Measurements from ENCODE around the gene MPRIP. TPM values are rescaled to one million over a fixed set of nuclear protein-coding genes. Genes with fewer than 3 reads are reported as not detected.

The MPRIP gene
- total RNA-seq, 1 donor from 2014 or later = 224 TPM

- DNase-seq (ENCODE audit: low spot score in 2 of 2, unreplicated experiment in 2 of 2) = peak in 1 of 2 experiments; percentile 63
- Mint-ChIP-seq H3K27me3 (ENCODE audit: low read depth) (no peaks in the 10 kb centered on the region), H3K9me3 (no peaks in the 10 kb centered on the region), H3K36me3 (peaks cover 12% of the 10 kb centered on the region), H3K4me3 (no peak overlapping the region), H3K4me1 (no peaks in the 10 kb centered on the region), H3K27ac (peak overlapping the region; percentile 37)
- peak; percentile 69 for TF ChIP-seq CTCF (IDR thresholded peaks at IDR 0.05; ENCODE audit: unreplicated experiment)
These were observed 99.7 kb downstream of the MPRIP start for GRCh38 chr17:17141860-17142552.

- no peak for DNase-seq (ENCODE audit: low spot score in 2 of 2, unreplicated experiment in 2 of 2)
- no peak for TF ChIP-seq CTCF (IDR thresholded peaks at IDR 0.05; ENCODE audit: unreplicated experiment)
- H3K9me3 Mint-ChIP-seq = no peaks in the 10 kb centered on the region
- H3K36me3 Mint-ChIP-seq = peaks cover 15% of the 10 kb centered on the region
- H3K27me3 Mint-ChIP-seq (ENCODE audit: low read depth) = no peaks in the 10 kb centered on the region
- H3K4me1 Mint-ChIP-seq = no peaks in the 10 kb centered on the region
- no peak overlapping the region for H3K4me3 Mint-ChIP-seq
- H3K27ac Mint-ChIP-seq = no peak overlapping the region
These were observed 100.3 kb downstream of the MPRIP start for GRCh38 chr17:17142556-17142955.

- Mint-ChIP-seq H3K4me1 (no peaks in the 10 kb centered on the region), H3K27me3 (ENCODE audit: low read depth) (no peaks in the 10 kb centered on the region), H3K4me3 (no peak overlapping the region), H3K27ac (no peak overlapping the region), H3K9me3 (no peaks in the 10 kb centered on the region), H3K36me3 (peaks cover 18% of the 10 kb centered on the region)
- no peak for DNase-seq (ENCODE audit: low spot score in 2 of 2, unreplicated experiment in 2 of 2)
- no peak for TF ChIP-seq CTCF (IDR thresholded peaks at IDR 0.05; ENCODE audit: unreplicated experiment)
These were observed 101.2 kb downstream of the MPRIP start for GRCh38 chr17:17143501-17143900.

- TF ChIP-seq CTCF (IDR thresholded peaks at IDR 0.05; ENCODE audit: unreplicated experiment) = no peak
- DNase-seq (ENCODE audit: low spot score in 2 of 2, unreplicated experiment in 2 of 2) = no peak
- peaks cover 18% of the 10 kb centered on the region for H3K36me3 Mint-ChIP-seq
- H3K4me1 Mint-ChIP-seq = no peaks in the 10 kb centered on the region
- no peaks in the 10 kb centered on the region for H3K27me3 Mint-ChIP-seq (ENCODE audit: low read depth)
- no peaks in the 10 kb centered on the region for H3K9me3 Mint-ChIP-seq
- no peak overlapping the region for H3K27ac Mint-ChIP-seq
- no peak overlapping the region for H3K4me3 Mint-ChIP-seq
These were observed 101.8 kb downstream of the MPRIP start for GRCh38 chr17:17144061-17144460.

- TF ChIP-seq CTCF (IDR thresholded peaks at IDR 0.05; ENCODE audit: unreplicated experiment) = no peak
- Mint-ChIP-seq H3K4me3 (no peak overlapping the region), H3K27me3 (ENCODE audit: low read depth) (no peaks in the 10 kb centered on the region), H3K27ac (no peak overlapping the region), H3K4me1 (no peaks in the 10 kb centered on the region), H3K36me3 (peaks cover 22% of the 10 kb centered on the region), H3K9me3 (no peaks in the 10 kb centered on the region)
- no peak for DNase-seq (ENCODE audit: low spot score in 2 of 2, unreplicated experiment in 2 of 2)
These were observed 102.8 kb downstream of the MPRIP start for GRCh38 chr17:17144916-17145665.

Measured in mesothelial cell of epicardium (in vitro differentiated cells).